Measurements from ENCODE around the gene ELF2.

- no peak for TF ChIP-seq POLR2AphosphoS5 (IDR thresholded peaks at IDR 0.05; ENCODE audit: low read depth)
- TF ChIP-seq, protein P1, sequence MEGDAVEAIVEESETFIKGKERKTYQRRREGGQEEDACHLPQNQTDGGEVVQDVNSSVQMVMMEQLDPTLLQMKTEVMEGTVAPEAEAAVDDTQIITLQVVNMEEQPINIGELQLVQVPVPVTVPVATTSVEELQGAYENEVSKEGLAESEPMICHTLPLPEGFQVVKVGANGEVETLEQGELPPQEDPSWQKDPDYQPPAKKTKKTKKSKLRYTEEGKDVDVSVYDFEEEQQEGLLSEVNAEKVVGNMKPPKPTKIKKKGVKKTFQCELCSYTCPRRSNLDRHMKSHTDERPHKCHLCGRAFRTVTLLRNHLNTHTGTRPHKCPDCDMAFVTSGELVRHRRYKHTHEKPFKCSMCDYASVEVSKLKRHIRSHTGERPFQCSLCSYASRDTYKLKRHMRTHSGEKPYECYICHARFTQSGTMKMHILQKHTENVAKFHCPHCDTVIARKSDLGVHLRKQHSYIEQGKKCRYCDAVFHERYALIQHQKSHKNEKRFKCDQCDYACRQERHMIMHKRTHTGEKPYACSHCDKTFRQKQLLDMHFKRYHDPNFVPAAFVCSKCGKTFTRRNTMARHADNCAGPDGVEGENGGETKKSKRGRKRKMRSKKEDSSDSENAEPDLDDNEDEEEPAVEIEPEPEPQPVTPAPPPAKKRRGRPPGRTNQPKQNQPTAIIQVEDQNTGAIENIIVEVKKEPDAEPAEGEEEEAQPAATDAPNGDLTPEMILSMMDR (conservative IDR thresholded peaks at IDR 0.05; ENCODE audit: low read depth in 2 of 2) = no peak
- no peak for TF ChIP-seq STAT1 (IDR thresholded peaks at IDR 0.05; ENCODE audit: unreplicated experiment)
- no peak for TF ChIP-seq EZH2 (IDR thresholded peaks at IDR 0.05; ENCODE audit: low read depth, unreplicated experiment)
- TF ChIP-seq CREB1 (CRISPR knock-in tag; IDR thresholded peaks at IDR 0.05; ENCODE audit: low read depth) = no peak
- no peak for TF ChIP-seq EZH2phosphoT487 (IDR thresholded peaks at IDR 0.05; ENCODE audit: unreplicated experiment)
- no peak for TF ChIP-seq ZNF331 (CRISPR knock-in tag; IDR thresholded peaks at IDR 0.05; ENCODE audit: low read depth)
Observed at GRCh38 chr4:139207873-139208403, 30.9 kb upstream of the ELF2 start.
